Measurements from ENCODE around the gene OPA1. TPM values are rescaled to one million over a fixed set of nuclear protein-coding genes. Genes with fewer than 3 reads are reported as not detected.

OPA1 gene
- total and polyA plus RNA-seq, 2 experiments from 2014 or later: 29.0 to 42.2 TPM

GRCh38 chr3:193677734-193678133, 84.7 kb downstream of the OPA1 start:
- in situ Hi-C loops (cut with MboI): loop anchor here (10.0 kb wide), 1 partner anchor 637 kb away; no protein-coding TSS in a partner anchor
- WGBS, 2 experiments (ENCODE audit: low coverage in 1 of 2, low lambda C conversion rate in 2 of 2, missing lambda C conversion rate in 2 of 2): 92 to 96% methylated on average over 5 of the region's 5 CpGs

GRCh38 chr3:193680220-193680619, 87.2 kb downstream of the OPA1 start:
- no peaks in the 10 kb centered on the region for H3K27me3 ChIP-seq (replicated peaks; ENCODE audit: insufficient read depth)
- H3K9me3 ChIP-seq (ENCODE audit: low read depth): no peaks in the 10 kb centered on the region
- H2AFZ ChIP-seq: no peak overlapping the region
- DNase-seq: peak; percentile 16
- no peaks in the 10 kb centered on the region for H4K20me1 ChIP-seq (ENCODE audit: insufficient read depth)
- H3F3A ChIP-seq (ENCODE audit: insufficient read depth): no peaks in the 10 kb centered on the region
- WGBS, 2 experiments (ENCODE audit: low coverage in 1 of 2, low lambda C conversion rate in 2 of 2, missing lambda C conversion rate in 2 of 2): 47 to 56% methylated on average over 2 of the region's 2 CpGs
- H3K9me2 ChIP-seq (ENCODE audit: insufficient read depth): no peaks in the 10 kb centered on the region
- no peaks in the 10 kb centered on the region for H3K79me2 ChIP-seq (ENCODE audit: insufficient read depth)
- peaks cover 8% of the 10 kb centered on the region; the same call in 1 of the 2 replicates for H3K36me3 ChIP-seq (ENCODE audit: low read depth)
- H3K27ac ChIP-seq: no peak overlapping the region
- no peak for TF ChIP-seq EZH2phosphoT487 (IDR thresholded peaks at IDR 0.05; ENCODE audit: insufficient read depth, low read depth)
- TF ChIP-seq EZH2 (IDR thresholded peaks at IDR 0.05; ENCODE audit: insufficient read depth, poor library complexity, severe bottlenecking): no peak
- H3K4me1 ChIP-seq (ENCODE audit: insufficient read depth): peaks cover 6% of the 10 kb centered on the region; the same call in 1 of the 2 replicates
- no peak overlapping the region for H3K9ac ChIP-seq
- no peak overlapping the region for H3K4me2 ChIP-seq (ENCODE audit: unreplicated experiment)
- in situ Hi-C loops (cut with MboI): no loop called here
- H3K4me3 ChIP-seq: no peak overlapping the region

More at GRCh38 chr3:193677734-193678133, 84.7 kb downstream of the OPA1 start:
- Histone ChIP-seq H3K4me3 (no peak overlapping the region), H3K36me3 (ENCODE audit: low read depth) (peaks cover 14% of the 10 kb centered on the region; the same call in 1 of the 2 replicates), H3K4me1 (ENCODE audit: insufficient read depth) (peaks cover 6% of the 10 kb centered on the region; the same call in 1 of the 2 replicates), H2AFZ (no peak overlapping the region), H3K27ac (no peak overlapping the region), H4K20me1 (ENCODE audit: insufficient read depth) (no peaks in the 10 kb centered on the region), H3K27me3 (replicated peaks; ENCODE audit: insufficient read depth) (no peaks in the 10 kb centered on the region), H3K79me2 (ENCODE audit: insufficient read depth) (no peaks in the 10 kb centered on the region), H3K4me2 (ENCODE audit: unreplicated experiment) (no peak overlapping the region), H3K9ac (no peak overlapping the region), H3K9me2 (ENCODE audit: insufficient read depth) (no peaks in the 10 kb centered on the region), H3K9me3 (ENCODE audit: low read depth) (no peaks in the 10 kb centered on the region), H3F3A (ENCODE audit: insufficient read depth) (no peaks in the 10 kb centered on the region)
- TF ChIP-seq EZH2phosphoT487 (IDR thresholded peaks at IDR 0.05; ENCODE audit: insufficient read depth, low read depth): no peak
- no peak for TF ChIP-seq EZH2 (IDR thresholded peaks at IDR 0.05; ENCODE audit: insufficient read depth, poor library complexity, severe bottlenecking)
- DNase-seq: no peak

GRCh38 chr3:193681631-193682030, 88.6 kb downstream of the OPA1 start:
- H3K36me3 ChIP-seq (ENCODE audit: low read depth): peaks cover 8% of the 10 kb centered on the region; the same call in 1 of the 2 replicates
- 19 to 26% methylated on average over 1 of the region's 1 CpG for WGBS, 2 experiments (ENCODE audit: low coverage in 1 of 2, low lambda C conversion rate in 2 of 2, missing lambda C conversion rate in 2 of 2)
- no peak overlapping the region for H3K9ac ChIP-seq
- no peaks in the 10 kb centered on the region; the same call in 1 of the 2 replicates for H4K20me1 ChIP-seq (ENCODE audit: insufficient read depth)
- H3K79me2 ChIP-seq (ENCODE audit: insufficient read depth): no peaks in the 10 kb centered on the region
- TF ChIP-seq EZH2 (IDR thresholded peaks at IDR 0.05; ENCODE audit: insufficient read depth, poor library complexity, severe bottlenecking): no peak
- TF ChIP-seq EZH2phosphoT487 (IDR thresholded peaks at IDR 0.05; ENCODE audit: insufficient read depth, low read depth): no peak
- H3F3A ChIP-seq (ENCODE audit: insufficient read depth): no peaks in the 10 kb centered on the region
- no peaks in the 10 kb centered on the region for H3K9me2 ChIP-seq (ENCODE audit: insufficient read depth)
- in situ Hi-C loops (cut with MboI): no loop called here
- no peak overlapping the region for H3K4me2 ChIP-seq (ENCODE audit: unreplicated experiment)
- no peaks in the 10 kb centered on the region for H3K27me3 ChIP-seq (replicated peaks; ENCODE audit: insufficient read depth)
- H3K27ac ChIP-seq: no peak overlapping the region
- peaks cover 6% of the 10 kb centered on the region; the same call in 1 of the 2 replicates for H3K4me1 ChIP-seq (ENCODE audit: insufficient read depth)
- H3K4me3 ChIP-seq: no peak overlapping the region
- no peak for DNase-seq
- no peak overlapping the region for H2AFZ ChIP-seq
- H3K9me3 ChIP-seq (ENCODE audit: low read depth): no peaks in the 10 kb centered on the region

GRCh38 chr3:193686665-193687483, 93.9 kb downstream of the OPA1 start:
- H3F3A ChIP-seq (ENCODE audit: insufficient read depth): no peaks in the 10 kb centered on the region
- in situ Hi-C loops (cut with MboI): no loop called here
- H3K27ac ChIP-seq: no peak overlapping the region
- no peaks in the 10 kb centered on the region for H3K9me3 ChIP-seq (ENCODE audit: low read depth)
- H3K4me3 ChIP-seq: no peak overlapping the region
- 96 to 99% methylated on average over 4 of the region's 4 CpGs for WGBS, 2 experiments (ENCODE audit: low coverage in 1 of 2, low lambda C conversion rate in 2 of 2, missing lambda C conversion rate in 2 of 2)
- H3K4me1 ChIP-seq (ENCODE audit: insufficient read depth): no peaks in the 10 kb centered on the region
- H3K79me2 ChIP-seq (ENCODE audit: insufficient read depth): no peaks in the 10 kb centered on the region
- no peak overlapping the region for H3K9ac ChIP-seq
- no peaks in the 10 kb centered on the region; the same call in 1 of the 2 replicates for H4K20me1 ChIP-seq (ENCODE audit: insufficient read depth)
- peaks cover 2% of the 10 kb centered on the region; the same call in 1 of the 2 replicates for H3K36me3 ChIP-seq (ENCODE audit: low read depth)
- no peaks in the 10 kb centered on the region for H3K9me2 ChIP-seq (ENCODE audit: insufficient read depth)
- no peak overlapping the region for H2AFZ ChIP-seq
- no peak for DNase-seq
- no peak for TF ChIP-seq EZH2 (IDR thresholded peaks at IDR 0.05; ENCODE audit: insufficient read depth, poor library complexity, severe bottlenecking)
- TF ChIP-seq EZH2phosphoT487 (IDR thresholded peaks at IDR 0.05; ENCODE audit: insufficient read depth, low read depth): no peak
- H3K27me3 ChIP-seq (replicated peaks; ENCODE audit: insufficient read depth): no peaks in the 10 kb centered on the region
- no peak overlapping the region for H3K4me2 ChIP-seq (ENCODE audit: unreplicated experiment)
